GM12878 (cell line): ENCODE measurements around the gene TSPAN5. TPM values are rescaled to one million over a fixed set of nuclear protein-coding genes. Genes with fewer than 3 reads are reported as not detected.

Experiments used
- ATAC-seq: fragments of 200-7000 bp; cut with Tn5 transposase; 3 replicates; pipeline ENCODE4 v1.9.1; 2020; ENCODE audit warnings: mild to moderate bottlenecking, moderate library complexity
- BruUV-seq: library from RNA; stranded (reverse); fragments of 400-500 nt; replicated peaks from 2 replicates; lab custom pipeline; 2021; lab: Mats Ljungman, UMichigan
- CTCF ChIA-PET: fragments of 300-600 bp; sonication (Branson Sonifier 250); formaldehyde crosslinking; extraction: SDS; loops from one replicate; lab custom pipeline; 2021; ENCODE audit warnings: inconsistent platforms; lab: Yijun Ruan, JAX
- POLR2A ChIA-PET: fragments of 350-600 bp; formaldehyde crosslinking; extraction: SDS; loops from one replicate; lab custom pipeline; 2021; ENCODE audit warnings: inconsistent platforms; lab: Charles Lee
- RAD21 ChIA-PET: fragments of 300-600 bp; sonication (Branson Sonifier 250); formaldehyde crosslinking; loops from one replicate; lab custom pipeline; 2023; ENCODE audit warnings: antibody characterized with exemption; ENCODE audit not compliant: unreplicated experiment; lab: Charles Lee
- SMC1A ChIA-PET: fragments of 300-600 bp; sonication (Branson Sonifier 250); formaldehyde crosslinking; loops from one replicate; lab custom pipeline; 2023; ENCODE audit not compliant: unreplicated experiment, uncharacterized antibody; lab: Charles Lee
- DNase-seq: peaks from one replicate; pipeline ENCODE4 v3.0.0-alpha.2; 2011; ENCODE audit warnings: low read depth, low spot score
- FAIRE-seq: peaks from 3 replicates; lab custom pipeline; 2011; peaks lifted over from hg19 to GRCh38; lab: Jason Lieb, UNC
- H2AFZ ChIP-seq: 2 replicates; pipeline ENCODE4 v1.6.0; 2011; ENCODE audit warnings: low read depth, low read length, control low read depth; ENCODE audit not compliant: control insufficient read depth
- H3K27ac ChIP-seq: 2 replicates; pipeline ENCODE4 v1.5.1; 2011; ENCODE audit warnings: control low read depth; ENCODE audit not compliant: control insufficient read depth, insufficient read depth
- H3K27me3 ChIP-seq, 2 experiments: replicated peaks in 1 of 2; 2 replicates each; pipeline versions ENCODE4 v1.6.0 to v1.6.1; 2011; ENCODE audit warnings: low read length in 1 of 2; ENCODE audit not compliant: control insufficient read depth in 2 of 2, insufficient read depth in 2 of 2
- H3K36me3 ChIP-seq, 2 experiments: 2 replicates each; pipeline ENCODE4 v1.5.1; 2011; ENCODE audit warnings: low read length in 1 of 2; ENCODE audit not compliant: control insufficient read depth in 2 of 2, insufficient read depth in 2 of 2
- H3K4me1 ChIP-seq: 2 replicates; pipeline ENCODE4 v1.6.1; 2011; ENCODE audit warnings: mild to moderate bottlenecking, low read length, moderate library complexity, mixed read lengths; ENCODE audit not compliant: control insufficient read depth, insufficient read depth
- H3K4me2 ChIP-seq: 2 replicates; pipeline ENCODE4 v1.6.0; 2011; ENCODE audit warnings: control low read depth; ENCODE audit not compliant: control insufficient read depth, insufficient read depth
- H3K4me3 ChIP-seq: fragments of 200-600 bp; sonication (generic); 2 replicates; pipeline ENCODE4 v1.5.1; 2016
- H3K79me2 ChIP-seq: 2 replicates; pipeline ENCODE4 v1.6.0; 2011; ENCODE audit warnings: low read length; ENCODE audit not compliant: control insufficient read depth, insufficient read depth
- H3K9ac ChIP-seq: 2 replicates; pipeline ENCODE4 v1.8.0; 2011; ENCODE audit warnings: low read length, control low read depth, mixed read lengths; ENCODE audit not compliant: control insufficient read depth, insufficient read depth
- H3K9me3 ChIP-seq: replicated peaks from 3 replicates; pipeline ENCODE4 v1.5.1; 2011; ENCODE audit warnings: mild to moderate bottlenecking, low read length; ENCODE audit not compliant: control insufficient read depth, insufficient read depth
- H4K20me1 ChIP-seq: 2 replicates; pipeline ENCODE4 v1.6.0; 2011; ENCODE audit not compliant: control insufficient read depth, insufficient read depth
- CREM ChIP-seq: IDR thresholded peaks from 2 replicates; pipeline ENCODE4 v1.6.1; 2014; ENCODE audit warnings: antibody characterized with exemption, low read depth
- EGR1 ChIP-seq, 2 experiments: IDR thresholded peaks; 1 replicate in 1 of 2; 2 replicates in 1 of 2; pipeline ENCODE4 v1.6.1; 2011 to 2012; ENCODE audit warnings: low read depth in 2 of 2, low read length in 2 of 2, borderline replicate concordance in 1 of 2, mild to moderate bottlenecking in 1 of 2, moderate library complexity in 1 of 2
- ESRRA ChIP-seq: IDR thresholded peaks from 2 replicates; pipeline ENCODE4 v1.6.1; 2012; ENCODE audit warnings: mild to moderate bottlenecking, low read length, improper control_type of control experiment
- HDGF ChIP-seq: fragments of 450-650 bp; IDR thresholded peaks from 2 replicates; pipeline ENCODE4 v1.6.1; 2016; ENCODE audit warnings: antibody characterized with exemption
- KAT2A ChIP-seq: conservative IDR thresholded peaks from 2 replicates; pipeline ENCODE4 v1.6.1; 2011; ENCODE audit warnings: low read depth, low read length; ENCODE audit not compliant: control insufficient read depth
- POLR2A ChIP-seq: IDR thresholded peaks from 2 replicates; pipeline ENCODE4 v1.6.1; 2011; ENCODE audit warnings: low read depth, mild to moderate bottlenecking, low read length
- RELA ChIP-seq: fragments of 450-650 bp; IDR thresholded peaks from 2 replicates; pipeline ENCODE4 v1.8.0; 2014; ENCODE audit warnings: borderline replicate concordance; ENCODE audit not compliant: partially characterized antibody
- STAT1 ChIP-seq: fragments of 450-650 bp; conservative IDR thresholded peaks from 2 replicates; pipeline ENCODE4 v1.6.1; 2014; ENCODE audit warnings: antibody characterized with exemption, mild to moderate bottlenecking
- SUZ12 ChIP-seq: fragments of 200-600 bp; sonication (generic); IDR thresholded peaks from one replicate; pipeline ENCODE4 v1.6.1; 2018; ENCODE audit warnings: antibody characterized with exemption, mild to moderate bottlenecking; ENCODE audit not compliant: unreplicated experiment
- TCF12 ChIP-seq: IDR thresholded peaks from 2 replicates; pipeline ENCODE4 v1.6.1; 2011; ENCODE audit warnings: low read depth, mild to moderate bottlenecking, low read length
- TCF3 ChIP-seq: IDR thresholded peaks from 2 replicates; pipeline ENCODE4 v1.6.1; 2012; ENCODE audit warnings: low read depth, mild to moderate bottlenecking, low read length, borderline replicate concordance; ENCODE audit not compliant: insufficient read depth
- WRNIP1 ChIP-seq: IDR thresholded peaks from 2 replicates; pipeline ENCODE4 v1.6.1; 2011; ENCODE audit warnings: low read depth, low read length, improper control_type of control experiment, borderline replicate concordance
- YBX1 ChIP-seq: fragments of 450-650 bp; IDR thresholded peaks from 2 replicates; pipeline ENCODE4 v1.6.1; 2016; ENCODE audit warnings: antibody characterized with exemption
- ZBED1 ChIP-seq: IDR thresholded peaks from 2 replicates; pipeline ENCODE4 v1.6.1; 2016; ENCODE audit warnings: borderline replicate concordance
- WGBS: methylation state at CpG from one replicate; pipeline ENCODE4 v1.1.6; 2016; ENCODE audit warnings: low lambda C conversion rate; ENCODE audit not compliant: insufficient replicate concordance, insufficient coverage; ENCODE audit errors: missing lambda C conversion rate; 5-methylcytosine and 5-hydroxymethylcytosine counted together
- in situ Hi-C: fragments of 300-500 bp; cut with MboI; formaldehyde crosslinking; loops from 9 replicates; pipeline ENCODE4 v1.14.3; 2018; ENCODE audit warnings: mixed read lengths
- intact Hi-C: fragments of 100-400 bp; cut with micrococcal nuclease; formaldehyde crosslinking; loops from one replicate; pipeline ENCODE4 v1.14.2; 2022; ENCODE audit not compliant: unreplicated experiment
- polyA plus RNA-seq, 11 experiments: library from polyadenylated mRNA; depleted of rRNA in 4 of 11; unstranded in 6 of 11; stranded (reverse) in 5 of 11; fragments of >200 nt; fragmentation: Nextera tagmentation in 4 of 11; fragmentation: Illumina TruSeq in 1 of 11; extraction: Ambion mirVana in 4 of 11; extraction: Trizol in 1 of 11; gene quantifications; 1 replicate in 1 of 11; 2 replicates in 10 of 11; pipeline versions ENCODE4 v1.2.1 to v1.2.3, GENCODE V29; 2011 to 2016; ENCODE audit warnings: inconsistent platforms in 2 of 11, missing spikeins in 2 of 11, low read depth in 1 of 11
- total RNA-seq, 4 experiments: library from RNA; depleted of rRNA in 3 of 4; stranded (reverse); fragments of >200 nt in 3 of 4; fragmentation: Illumina TruSeq in 1 of 4; extraction: Trizol in 1 of 4; gene quantifications; 2 replicates each; pipeline versions ENCODE4 v1.2.1 to v1.2.3, GENCODE V29; 2013 to 2021

The TSPAN5 gene
- total and polyA plus RNA-seq, 10 of the 15 experiments (the other 5 are each of a cell fraction or from before 2014, with no cell fraction given) = 0.09 to 8.2 (median 0.27) TPM

DNA sequence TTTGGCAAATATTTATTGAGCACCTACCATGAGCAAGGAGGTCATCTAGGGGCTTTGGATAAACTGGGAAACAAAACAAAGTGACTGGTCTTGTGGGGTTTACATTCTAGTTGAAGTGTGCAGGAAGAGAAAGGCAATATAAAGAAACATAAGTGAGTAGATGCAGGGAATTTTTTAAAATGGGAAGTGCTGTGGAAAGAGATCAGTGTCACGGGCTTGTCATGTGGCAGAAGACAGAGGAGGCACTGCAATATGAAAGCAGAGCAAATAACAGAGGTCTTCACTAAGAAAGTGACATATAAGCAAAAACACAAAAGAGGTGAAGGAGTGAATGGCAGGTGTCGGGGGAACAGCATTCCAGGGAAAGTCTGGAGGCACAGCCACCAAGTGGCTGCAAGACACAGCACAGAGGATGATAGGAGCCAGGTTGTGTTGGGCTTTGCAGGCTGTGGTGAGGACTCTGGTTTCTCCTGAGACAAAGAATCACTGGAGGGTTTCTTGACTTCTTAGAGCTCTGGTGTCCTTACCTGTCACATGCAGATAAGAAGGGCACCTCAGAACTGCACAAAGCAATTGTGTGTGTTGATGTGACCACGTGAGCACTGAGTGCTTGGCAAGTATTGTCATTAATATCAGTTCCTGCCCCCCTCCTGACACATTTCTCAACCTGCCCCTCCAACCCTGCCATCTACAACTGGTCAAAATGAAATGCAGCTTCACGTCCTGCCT is 143.5 kb downstream of the TSPAN5 start:
- ATAC-seq (no peak), DNase-seq (no peak), FAIRE-seq (no peak)
- Histone ChIP-seq H3K9ac (no peak overlapping the region), H3K79me2 (no peaks in the 10 kb centered on the region), H3K4me1 (peaks cover 6% of the 10 kb centered on the region), H3K4me2 (no peak overlapping the region), H4K20me1 (no peaks in the 10 kb centered on the region), H3K4me3 (no peak overlapping the region), H3K36me3 (no peaks in the 10 kb centered on the region), H3K27me3 (no peaks in the 10 kb centered on the region), H2AFZ (no peak overlapping the region), H3K9me3 (no peaks in the 10 kb centered on the region; the same call in 1 of the 3 replicates), H3K27ac (no peak overlapping the region)
- WGBS = 41% methylated on average over 4 of the region's 4 CpGs
- ChIA-PET SMC1A (interaction anchor here (0.6 to 2.5 kb wide), 3 partner anchors 9 to 34 kb away, joined by 3 to 9 read pairs (median 3); no protein-coding TSS in a partner anchor), POLR2A (no interaction called here), RAD21 (no interaction called here), CTCF (no interaction called here)
- intact Hi-C loops = no loop called here
- no TSS peak for BruUV-seq
- in situ Hi-C loops = no loop called here
- no peak for TF ChIP-seq POLR2A
- no peak for TF ChIP-seq SUZ12
- TF ChIP-seq ZBED1 = no peak
- TF ChIP-seq WRNIP1 = no peak
- no peak for TF ChIP-seq EGR1 (IDR thresholded peaks at IDR 0.05; ENCODE audit: borderline replicate concordance in 1 of 2, low read depth in 2 of 2, low read length in 2 of 2)
- TF ChIP-seq TCF12 = no peak
- no peak for TF ChIP-seq RELA
- no peak for TF ChIP-seq YBX1
- no peak for TF ChIP-seq KAT2A
- no peak for TF ChIP-seq TCF3
- TF ChIP-seq HDGF = no peak
- no peak for TF ChIP-seq CREM
- no peak for TF ChIP-seq STAT1
- TF ChIP-seq ESRRA = no peak
